Parathyroid adenoma (tissue), 2 donors: ENCODE measurements around the gene SBK1.
A peak's percentile ranks its signal among the peaks of the same experiment; 100 is the strongest.
"Not testable (repeated sequence)": the region's sequence is repeated elsewhere in the genome, so short reads cannot be mapped to it uniquely, and the experiment has no call there.

Experiments used
- H2AFZ ChIP-seq: fragments of 300-600 bp; sonication (generic); one replicate; pipeline ENCODE4 v1.7.0; 2017; ENCODE audit warnings: antibody characterized with exemption, mild to moderate bottlenecking
- H3K27ac ChIP-seq: fragments of 300-600 bp; sonication (generic); one replicate; pipeline ENCODE4 v1.7.0; 2017
- H3K27me3 ChIP-seq: fragments of 300-600 bp; sonication (generic); one replicate; pipeline ENCODE4 v1.7.0; 2017; ENCODE audit warnings: low read length; ENCODE audit not compliant: control insufficient read depth, insufficient read depth
- H3K36me3 ChIP-seq: fragments of 300-600 bp; sonication (generic); one replicate; pipeline ENCODE4 v1.7.0; 2017; ENCODE audit warnings: low read length; ENCODE audit not compliant: control insufficient read depth, insufficient read depth
- H3K4me1 ChIP-seq: fragments of 300-600 bp; sonication (generic); one replicate; pipeline ENCODE4 v1.7.0; 2017; ENCODE audit warnings: control low read depth
- H3K4me2 ChIP-seq: fragments of 300-600 bp; sonication (generic); one replicate; pipeline ENCODE4 v1.7.0; 2017; ENCODE audit warnings: low read length
- H3K4me3 ChIP-seq: fragments of 300-600 bp; sonication (generic); one replicate; pipeline ENCODE4 v1.7.0; 2017; ENCODE audit warnings: low read depth, low read length
- H3K79me2 ChIP-seq: fragments of 300-600 bp; sonication (generic); one replicate; pipeline ENCODE4 v1.7.0; 2017; ENCODE audit warnings: control low read depth
- H3K9ac ChIP-seq: fragments of 300-600 bp; sonication (generic); one replicate; pipeline ENCODE4 v1.7.0; 2017; ENCODE audit warnings: mild to moderate bottlenecking
- H3K9me3 ChIP-seq: fragments of 300-600 bp; sonication (generic); one replicate; pipeline ENCODE4 v1.7.0; 2017; ENCODE audit warnings: low read length; ENCODE audit not compliant: control insufficient read depth
- TF ChIP-seq, protein P1 (sequence below): fragments of 300-600 bp; sonication (generic); IDR thresholded peaks from one replicate; pipeline ENCODE4 v1.7.0; 2017; ENCODE audit warnings: antibody characterized with exemption, mild to moderate bottlenecking
- donor health status: primary hyperparathyroidism.

The SBK1 gene

DNA sequence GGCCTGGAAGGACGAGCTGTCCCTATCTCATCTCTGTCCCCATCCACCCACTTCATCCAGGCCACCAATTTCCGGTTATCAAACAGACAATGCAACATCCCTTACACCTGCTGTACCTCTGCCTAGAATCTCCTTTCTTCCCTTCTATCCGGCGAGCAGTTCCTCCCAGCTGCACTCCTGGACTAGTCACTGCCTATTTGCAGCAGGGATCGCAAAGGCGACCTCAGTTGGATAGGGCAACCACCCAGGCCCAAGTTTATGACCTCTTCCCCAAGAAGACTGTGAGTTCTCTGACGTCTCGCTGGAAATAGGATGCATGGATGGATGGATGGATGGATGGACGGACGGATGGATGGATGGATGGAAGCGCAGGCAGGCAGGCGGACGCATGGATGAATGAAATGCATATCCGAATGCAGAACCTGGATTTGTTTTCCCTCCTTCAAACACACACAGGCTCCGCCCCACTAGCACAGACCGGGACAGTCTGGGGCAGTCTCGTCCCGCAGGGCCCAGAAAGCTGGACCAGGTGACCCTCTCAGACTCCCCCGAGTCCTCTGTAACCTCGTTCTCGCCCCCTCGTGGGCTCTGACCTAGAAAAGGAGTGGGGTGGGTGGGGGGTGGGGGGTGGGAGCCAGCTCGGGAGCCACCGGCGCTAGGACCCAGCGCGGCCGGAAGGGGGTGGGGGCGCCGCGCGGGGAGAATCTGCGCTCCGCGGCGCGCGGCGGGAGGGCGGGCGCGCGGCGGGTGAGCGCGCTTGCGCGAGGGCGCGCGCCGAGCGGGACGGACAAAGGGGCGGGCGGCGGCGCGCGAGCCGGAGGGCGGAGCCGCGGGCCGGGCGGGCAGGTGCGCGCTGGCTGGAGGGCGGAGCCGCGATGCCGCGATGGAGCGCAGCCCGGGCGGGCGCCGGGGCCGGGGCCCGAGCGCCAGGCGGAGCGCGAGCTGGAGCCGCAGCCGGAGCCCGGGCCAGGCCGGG is at the start of gene SBK1:
SBK1 (plus strand) TSS at position 875 of the 976 bp plus-strand sequence. CDS start 24,867 bp downstream, outside the sequence.
- Histone ChIP-seq H3K9ac (peak within 1 kb of the TSS; percentile 83), H3K9me3 (no peaks in the 10 kb centered on the region), H3K4me1 (peaks cover 6% of the 10 kb centered on the region), H3K27ac (peak within 1 kb of the TSS; percentile 60), H3K79me2 (no peaks in the 10 kb centered on the region), H3K36me3 (no peaks in the 10 kb centered on the region), H3K4me3 (peak within 1 kb of the TSS; percentile 72), H3K27me3 (no peaks in the 10 kb centered on the region), H2AFZ (peak within 1 kb of the TSS; percentile 90), H3K4me2 (peak within 1 kb of the TSS; percentile 92)
- TF ChIP-seq, protein P1, sequence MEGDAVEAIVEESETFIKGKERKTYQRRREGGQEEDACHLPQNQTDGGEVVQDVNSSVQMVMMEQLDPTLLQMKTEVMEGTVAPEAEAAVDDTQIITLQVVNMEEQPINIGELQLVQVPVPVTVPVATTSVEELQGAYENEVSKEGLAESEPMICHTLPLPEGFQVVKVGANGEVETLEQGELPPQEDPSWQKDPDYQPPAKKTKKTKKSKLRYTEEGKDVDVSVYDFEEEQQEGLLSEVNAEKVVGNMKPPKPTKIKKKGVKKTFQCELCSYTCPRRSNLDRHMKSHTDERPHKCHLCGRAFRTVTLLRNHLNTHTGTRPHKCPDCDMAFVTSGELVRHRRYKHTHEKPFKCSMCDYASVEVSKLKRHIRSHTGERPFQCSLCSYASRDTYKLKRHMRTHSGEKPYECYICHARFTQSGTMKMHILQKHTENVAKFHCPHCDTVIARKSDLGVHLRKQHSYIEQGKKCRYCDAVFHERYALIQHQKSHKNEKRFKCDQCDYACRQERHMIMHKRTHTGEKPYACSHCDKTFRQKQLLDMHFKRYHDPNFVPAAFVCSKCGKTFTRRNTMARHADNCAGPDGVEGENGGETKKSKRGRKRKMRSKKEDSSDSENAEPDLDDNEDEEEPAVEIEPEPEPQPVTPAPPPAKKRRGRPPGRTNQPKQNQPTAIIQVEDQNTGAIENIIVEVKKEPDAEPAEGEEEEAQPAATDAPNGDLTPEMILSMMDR = no peak

DNA sequence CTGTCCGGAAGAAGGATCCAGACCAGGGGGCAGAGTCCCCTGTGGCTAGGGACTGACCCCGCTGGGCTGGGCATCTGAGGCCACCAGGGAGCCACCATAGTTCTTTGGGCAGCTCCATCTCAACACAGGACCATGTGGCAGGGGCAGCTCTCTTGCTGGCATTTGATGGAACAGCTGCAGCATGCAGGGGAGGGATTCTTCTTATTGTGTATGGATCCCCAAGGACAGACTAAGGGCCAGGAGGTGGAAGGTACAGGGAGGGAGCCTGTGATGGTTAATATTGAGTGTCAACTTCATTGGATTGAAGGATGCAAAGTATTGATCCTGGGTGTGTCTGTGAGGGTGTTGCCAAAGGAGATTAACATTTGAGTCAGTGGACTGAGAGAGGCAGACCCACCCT is 42.8 kb upstream of the SBK1 start:
- not testable (repeated sequence) for H3K27me3 ChIP-seq, H3K79me2 ChIP-seq, H3K9ac ChIP-seq, H3K4me1 ChIP-seq, H3K27ac ChIP-seq, H3K9me3 ChIP-seq, H3K4me2 ChIP-seq, H3K36me3 ChIP-seq, H3K4me3 ChIP-seq, H2AFZ ChIP-seq

DNA sequence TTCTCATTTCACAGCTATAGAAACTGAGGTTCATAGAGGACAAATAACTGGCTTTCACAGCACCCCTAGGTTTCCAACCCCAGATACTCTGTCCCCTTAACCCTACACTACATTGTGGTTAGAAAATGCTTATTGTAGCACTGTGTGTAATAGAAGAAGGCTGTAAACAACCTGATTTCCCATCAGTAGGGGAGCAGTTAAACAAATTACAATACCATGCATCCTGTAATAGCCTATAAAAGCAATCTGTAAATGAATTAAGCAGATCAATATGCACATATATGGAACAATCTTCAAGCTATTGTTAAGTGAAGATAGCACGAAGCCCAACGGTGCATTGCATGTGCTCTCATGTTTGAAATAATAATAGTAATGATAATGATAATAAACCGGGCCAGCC is 41.3 kb upstream of the SBK1 start:
- no peaks in the 10 kb centered on the region for H3K79me2 ChIP-seq
- H3K36me3 ChIP-seq = no peaks in the 10 kb centered on the region
- no peak overlapping the region for H3K4me2 ChIP-seq
- no peak overlapping the region for H2AFZ ChIP-seq
- H3K4me1 ChIP-seq = no peaks in the 10 kb centered on the region
- H3K4me3 ChIP-seq = no peak overlapping the region
- H3K27ac ChIP-seq = no peak overlapping the region
- no peak overlapping the region for H3K9ac ChIP-seq
- no peaks in the 10 kb centered on the region for H3K27me3 ChIP-seq
- H3K9me3 ChIP-seq = no peaks in the 10 kb centered on the region
- TF ChIP-seq, protein P1 = no peak

DNA sequence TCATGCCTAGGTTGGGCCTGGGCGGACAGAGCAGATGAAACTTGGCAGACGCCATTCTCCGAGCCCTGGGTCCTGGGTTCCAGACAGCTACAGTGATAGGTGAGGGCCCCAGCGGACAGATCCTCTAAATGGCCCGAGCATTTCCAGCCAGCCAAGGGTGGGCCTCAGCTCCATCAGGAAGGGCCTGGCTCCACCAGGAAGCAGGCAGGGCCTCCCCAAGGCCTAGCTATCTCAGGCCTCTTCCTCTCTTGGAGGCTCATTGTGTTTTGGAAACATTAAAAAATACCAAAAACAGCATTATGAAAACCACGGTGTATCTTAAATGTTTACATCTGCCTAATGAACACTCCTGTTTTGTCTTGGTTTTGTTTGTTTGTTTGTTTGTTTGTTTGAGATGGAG is 38.2 kb upstream of the SBK1 start:
- TF ChIP-seq, protein P1 = no peak
- no peaks in the 10 kb centered on the region for H3K79me2 ChIP-seq
- H3K27ac ChIP-seq = no peak overlapping the region
- H3K27me3 ChIP-seq = no peaks in the 10 kb centered on the region
- no peak overlapping the region for H3K4me2 ChIP-seq
- no peaks in the 10 kb centered on the region for H3K36me3 ChIP-seq
- H3K4me1 ChIP-seq = peaks cover 5% of the 10 kb centered on the region
- H3K9ac ChIP-seq = no peak overlapping the region
- H3K4me3 ChIP-seq = no peak overlapping the region
- H2AFZ ChIP-seq = no peak overlapping the region
- no peaks in the 10 kb centered on the region for H3K9me3 ChIP-seq

DNA sequence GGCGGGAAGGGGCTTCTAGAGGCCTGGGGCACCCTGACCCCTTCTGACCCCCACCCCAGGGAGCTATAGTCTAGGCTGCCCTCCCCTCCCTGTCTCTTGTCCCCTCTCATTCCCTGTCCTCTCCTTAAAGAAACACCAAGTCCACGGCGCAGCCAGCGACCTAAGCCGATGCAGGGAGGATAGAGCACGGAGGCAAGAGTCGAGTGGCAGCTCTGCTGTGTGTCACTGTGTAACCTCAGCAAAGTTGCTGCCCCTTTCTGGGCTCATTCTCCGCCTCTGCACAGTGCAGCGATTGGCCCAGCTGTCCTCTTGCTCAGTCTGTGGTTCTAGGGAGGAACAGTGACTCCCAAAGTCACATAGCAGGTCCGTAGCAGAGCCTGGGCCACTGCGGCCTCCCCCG is 36.5 kb upstream of the SBK1 start:
- no peaks in the 10 kb centered on the region for H3K9me3 ChIP-seq
- H3K4me2 ChIP-seq = no peak overlapping the region
- H3K4me1 ChIP-seq = peaks cover 5% of the 10 kb centered on the region
- TF ChIP-seq, protein P1 = no peak
- H3K4me3 ChIP-seq = no peak overlapping the region
- H3K9ac ChIP-seq = no peak overlapping the region
- no peaks in the 10 kb centered on the region for H3K36me3 ChIP-seq
- no peak overlapping the region for H2AFZ ChIP-seq
- no peak overlapping the region for H3K27ac ChIP-seq
- no peaks in the 10 kb centered on the region for H3K79me2 ChIP-seq
- no peaks in the 10 kb centered on the region for H3K27me3 ChIP-seq
